Mucosa of gallbladder (tissue), 1 donor: Measurements from ENCODE around the gene IRGC. TPM values are rescaled to one million over a fixed set of nuclear protein-coding genes. Genes with fewer than 3 reads are reported as not detected.
"Not testable (repeated sequence)": the region's sequence is repeated elsewhere in the genome, so short reads cannot be mapped to it uniquely, and the experiment has no call there.

ENCODE experiments used
- DNase-seq: peaks from one replicate; pipeline ENCODE4 v3.0.0-alpha.2; 2020; ENCODE audit warnings: low spot score
- total RNA-seq: library from RNA; stranded (reverse); gene quantifications from one replicate; pipeline ENCODE4 v1.2.1, GENCODE V29; 2021
- donor health status: DM: no; HTN: no; CAD: no.

Gene IRGC
- total RNA-seq: not detected

GRCh38 chr19:43715776-43716175 lies at the start of gene IRGC:
Gene IRGC, plus strand, starts transcription at chr19:43716076. Its CDS starts 2,483 bp downstream, at chr19:43718559.
- DNase-seq: no peak

DNA sequence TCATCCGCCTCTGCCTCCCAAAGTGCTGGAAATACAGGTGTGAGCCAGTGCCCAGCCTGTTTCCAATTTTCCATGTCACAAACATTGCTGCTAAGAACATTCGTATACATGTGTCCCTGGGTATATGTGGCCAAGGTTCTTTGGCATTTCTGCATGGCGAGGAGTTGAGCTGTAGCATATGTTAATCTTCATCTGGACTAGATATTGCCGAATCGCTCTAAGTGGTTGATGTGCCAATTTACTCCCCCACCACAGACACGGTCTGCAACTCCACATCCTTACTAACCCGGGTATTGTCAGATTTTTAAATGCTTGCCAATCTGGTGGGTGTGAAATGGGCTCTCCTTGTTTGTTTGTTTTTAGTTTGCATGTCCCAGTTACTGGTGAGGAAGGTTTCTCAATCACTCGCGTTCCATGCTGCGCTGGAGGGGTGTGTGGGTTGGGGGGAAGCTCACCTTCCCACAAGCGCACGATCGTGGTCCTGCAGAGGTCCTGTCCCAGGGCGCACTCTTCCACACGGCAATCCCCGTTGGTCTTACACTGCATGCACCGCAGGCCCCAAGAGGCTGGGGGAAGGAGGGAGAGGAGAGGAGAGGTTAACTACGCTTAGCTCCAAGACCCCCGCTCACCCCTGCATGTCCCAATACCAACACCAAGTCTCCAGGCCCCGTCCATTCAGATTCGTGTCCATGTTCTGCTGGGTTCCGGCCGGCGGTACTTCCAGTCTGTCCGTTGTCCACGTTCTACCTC lies 48.6 kb upstream of the IRGC start:
- DNase-seq: no peak

DNA sequence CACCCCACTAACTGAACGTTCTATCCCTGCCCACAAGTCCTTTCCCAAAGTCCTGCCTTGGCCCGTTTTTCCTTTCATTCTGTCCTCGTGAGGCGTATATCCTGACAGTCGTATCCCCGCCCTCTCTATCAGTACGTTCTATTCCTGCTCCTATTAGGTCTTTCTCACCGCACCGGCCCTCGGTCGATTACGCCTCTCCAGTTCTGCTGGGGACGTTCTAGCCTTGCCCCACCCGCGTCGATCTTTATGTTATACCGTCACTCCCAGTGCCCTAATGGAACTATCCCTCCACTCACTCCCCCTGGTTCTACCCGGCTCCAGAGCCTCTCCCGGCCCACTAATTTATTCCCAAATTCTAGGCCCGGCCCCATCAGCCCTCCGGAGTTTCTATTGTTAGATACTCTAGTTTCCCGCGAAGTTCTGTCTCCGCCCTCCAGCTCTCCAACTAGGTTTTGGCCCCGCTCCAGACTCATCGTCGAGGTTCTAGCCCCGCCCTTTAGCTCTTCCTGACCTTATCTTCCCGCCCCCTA lies 47.9 kb upstream of the IRGC start:
- no peak for DNase-seq

DNA sequence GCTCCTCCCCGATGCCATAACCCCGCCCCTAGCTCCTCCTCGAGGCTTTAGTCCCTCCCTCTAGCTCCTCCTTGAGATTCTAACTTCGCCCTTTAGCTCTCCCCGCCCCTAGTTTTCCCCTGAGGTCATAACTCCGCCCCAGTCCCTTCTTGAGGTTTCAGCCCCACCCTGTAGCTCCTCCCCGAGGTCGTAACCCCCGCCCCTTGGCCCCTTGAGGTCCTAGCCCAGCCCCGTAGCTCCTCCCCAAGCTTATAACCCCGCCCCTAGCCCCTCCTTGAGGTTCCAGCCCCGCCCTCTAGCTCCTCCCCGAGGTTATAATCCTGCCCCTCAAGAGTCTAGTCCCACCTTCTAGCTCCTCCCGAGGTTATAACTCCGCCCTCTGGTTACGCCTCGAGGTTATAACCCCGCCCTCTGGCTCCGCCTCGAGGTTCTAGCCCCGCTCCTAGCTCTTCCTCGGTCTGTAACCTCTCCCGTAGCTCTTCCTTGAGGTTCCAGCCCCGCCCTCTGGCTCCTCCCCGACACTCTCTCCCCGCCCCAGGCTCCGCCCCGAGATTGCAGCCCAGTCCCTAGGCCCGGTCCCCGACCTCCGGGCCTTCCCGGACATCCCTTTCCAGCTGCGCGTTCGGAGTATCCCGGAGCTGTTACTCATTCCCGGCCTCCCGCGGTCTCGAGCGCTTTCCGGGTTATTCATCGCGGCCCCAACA lies 47.3 kb upstream of the IRGC start:
- DNase-seq: peak; percentile 99

DNA sequence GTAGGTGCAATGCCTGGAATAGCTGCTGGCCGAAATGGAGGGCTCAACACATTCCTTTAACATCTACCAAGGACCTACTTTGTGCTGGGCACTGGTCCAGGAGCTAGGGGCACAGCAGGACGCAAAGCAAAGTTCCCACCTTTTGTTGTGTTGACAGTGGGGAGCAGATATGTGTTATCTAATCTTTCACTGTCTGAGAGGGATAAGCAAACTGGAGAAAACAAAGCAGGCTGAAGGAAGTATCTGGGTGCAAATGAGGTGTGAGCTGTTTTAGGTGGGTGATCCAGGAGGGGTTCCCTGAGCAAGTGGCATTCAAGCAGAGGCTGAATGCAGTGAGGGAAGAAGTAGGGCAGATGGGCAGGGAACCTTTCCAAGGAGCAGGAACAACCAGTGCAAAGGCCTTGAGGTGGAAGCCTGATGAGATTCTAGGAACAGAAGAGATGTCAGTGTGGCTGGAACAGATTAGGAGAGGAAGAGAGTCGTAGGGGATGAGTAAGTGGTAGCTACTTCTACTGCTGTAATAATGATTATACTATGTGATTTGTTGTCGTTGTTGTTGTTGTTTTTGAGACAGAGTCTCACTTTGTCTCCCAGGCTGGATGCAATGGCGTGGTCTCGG lies 43.7 kb upstream of the IRGC start:
- DNase-seq: no peak

DNA sequence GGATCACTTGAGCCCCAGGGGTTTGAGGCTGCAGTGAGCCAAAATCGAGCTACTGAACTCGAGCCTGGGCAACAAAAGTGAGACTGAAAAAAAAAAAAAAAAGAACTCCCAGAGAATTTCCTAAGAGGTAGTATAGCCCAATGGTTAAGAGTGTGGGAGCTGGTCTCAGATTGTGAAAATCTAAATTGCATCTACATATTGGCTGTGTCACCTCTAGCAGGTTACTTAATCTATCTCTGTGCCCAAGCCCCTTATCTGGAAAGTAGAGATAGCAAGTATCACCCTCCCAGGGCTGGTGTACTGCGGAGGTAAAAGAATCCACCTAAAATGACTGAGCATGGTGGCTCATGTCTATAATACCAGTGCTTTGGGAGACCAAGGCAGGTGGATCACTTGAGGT lies 42.2 kb upstream of the IRGC start:
- no peak for DNase-seq

DNA sequence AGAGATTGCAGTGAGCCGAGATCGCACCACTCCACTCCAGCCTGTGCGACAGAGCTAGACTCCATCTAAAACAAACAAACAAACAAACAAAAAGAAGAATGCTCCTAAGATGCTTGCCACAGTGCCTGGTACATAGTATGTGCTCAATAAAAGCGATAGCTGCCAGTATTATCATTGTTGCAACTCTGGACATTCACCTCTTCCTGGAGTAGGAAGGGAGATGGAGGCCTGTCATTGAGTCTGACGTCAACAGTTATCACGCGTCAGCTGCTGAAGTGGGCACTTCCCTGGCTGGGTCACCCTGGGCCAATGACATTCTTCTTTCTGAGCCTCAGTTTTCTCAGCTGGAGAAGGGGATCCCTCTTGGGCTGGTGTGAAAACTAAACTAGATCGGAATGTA lies 41.7 kb upstream of the IRGC start:
- no peak for DNase-seq

GRCh38 chr19:43674596-43674995 lies 41.3 kb upstream of the IRGC start:
- no peak for DNase-seq

DNA sequence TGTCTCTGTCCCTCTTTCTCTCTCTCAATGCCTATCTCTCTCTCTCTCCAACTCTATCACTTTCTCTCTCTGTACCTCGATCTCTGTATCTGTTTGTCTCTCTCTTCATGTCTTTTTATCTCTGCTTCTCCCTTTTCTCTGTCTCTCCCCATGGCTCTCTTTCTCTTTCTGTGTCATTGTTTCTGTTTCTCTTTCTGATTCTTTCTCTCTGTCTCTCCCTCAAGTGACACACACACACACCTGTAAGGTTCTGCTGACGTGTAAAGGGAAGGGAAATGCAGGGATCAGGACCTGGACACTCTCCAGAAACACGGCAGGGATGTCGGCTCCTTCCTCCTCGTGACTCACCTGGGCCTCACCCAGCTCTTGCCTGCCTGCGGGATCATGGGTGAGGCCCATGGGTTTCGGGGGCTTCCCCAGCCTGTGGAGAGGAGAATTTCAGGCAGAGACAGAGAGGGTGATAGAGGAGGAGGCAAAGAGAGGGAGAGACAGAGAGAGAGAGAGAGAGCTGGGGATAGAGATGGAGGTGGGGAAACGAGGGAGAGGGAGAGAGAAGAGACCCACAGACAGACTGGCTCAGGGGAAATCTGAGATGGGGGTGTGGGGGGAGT lies 40.5 kb upstream of the IRGC start:
- peak; percentile 89 for DNase-seq

DNA sequence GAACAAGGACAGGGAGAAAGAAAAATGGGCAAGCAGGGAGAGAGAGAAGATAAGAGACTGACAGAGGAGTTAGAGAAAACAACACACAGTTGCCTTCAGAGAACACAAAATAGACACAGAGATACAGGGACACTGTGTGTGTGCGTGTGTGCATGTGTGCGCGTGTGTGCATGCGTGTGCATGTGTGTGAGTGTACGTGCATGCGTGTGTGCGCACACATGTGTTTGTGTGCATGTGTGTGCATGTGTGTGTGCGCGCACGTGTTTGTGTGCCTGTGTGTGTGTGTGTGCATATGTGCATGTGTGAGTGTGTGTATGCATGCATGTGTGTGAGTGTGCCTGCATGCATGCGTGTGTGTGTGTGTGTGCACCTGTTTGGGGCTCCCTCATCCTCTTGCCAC lies 40.0 kb upstream of the IRGC start:
- DNase-seq: no peak

- DNase-seq: no peak
Observed at GRCh38 chr19:43678512-43679261, 37.2 kb upstream of the IRGC start.

GRCh38 chr19:43681821-43682220 lies 34.1 kb upstream of the IRGC start:
- no peak for DNase-seq

- not testable (repeated sequence) for DNase-seq
Observed at GRCh38 chr19:43682269-43682668, 33.6 kb upstream of the IRGC start.

DNA sequence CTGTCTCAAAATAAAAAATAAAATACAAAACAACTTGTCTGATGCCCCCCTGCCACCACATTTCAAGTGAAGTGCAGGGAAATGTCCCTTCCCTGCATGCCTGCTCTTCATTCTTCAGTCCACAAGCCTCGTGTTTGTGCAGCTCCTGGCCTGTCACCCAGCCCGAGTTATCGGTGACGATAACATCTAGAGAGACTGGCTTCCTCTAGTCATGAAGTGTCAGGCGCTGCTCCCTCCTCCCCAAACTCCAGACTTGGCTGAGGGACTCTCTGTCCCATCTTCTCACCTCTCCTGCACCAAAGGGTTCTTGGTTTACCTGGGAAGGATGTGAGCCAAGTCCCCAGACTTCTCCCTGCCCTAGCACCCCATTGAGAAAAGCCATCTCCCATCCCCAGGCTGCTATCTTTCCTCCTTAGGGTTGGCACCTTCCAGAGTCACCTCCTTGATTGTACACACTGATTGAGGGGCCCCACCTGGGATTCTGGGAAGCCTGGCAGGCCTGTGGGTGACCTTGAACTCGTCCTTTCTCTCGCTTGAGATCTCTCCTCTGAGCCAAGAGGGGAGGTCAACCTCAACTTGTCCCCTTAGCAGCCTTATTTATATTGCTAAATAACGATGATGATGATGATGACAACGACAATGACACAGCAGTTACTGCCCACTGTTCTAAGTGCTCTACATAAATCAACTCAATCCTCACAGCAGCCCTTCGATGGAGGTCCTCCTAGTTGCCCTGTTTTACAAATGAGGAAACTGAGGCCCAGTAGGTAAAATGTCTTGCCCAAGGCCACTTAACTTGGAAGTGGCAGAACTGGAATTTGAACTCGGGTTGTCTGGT lies 32.8 kb upstream of the IRGC start:
- DNase-seq: no peak

DNA sequence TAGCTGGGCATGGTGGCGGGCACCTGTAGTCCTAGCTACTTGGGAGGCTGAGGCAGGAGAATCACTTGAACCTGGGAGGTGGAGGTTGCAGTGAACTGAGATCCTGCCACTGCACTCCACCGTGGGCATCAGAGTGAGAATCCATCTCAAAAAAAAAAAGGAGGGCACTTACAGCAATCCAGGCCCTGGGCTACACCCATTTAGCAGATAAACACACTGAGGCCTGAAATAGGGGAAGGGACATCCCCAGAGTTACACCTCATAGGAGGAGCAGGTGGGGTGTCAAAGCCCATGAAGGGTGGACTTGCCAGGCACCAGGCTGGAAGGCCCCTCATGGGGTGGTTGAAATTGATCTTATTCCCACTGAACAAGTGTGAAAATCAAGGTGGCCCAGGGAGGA lies 32.0 kb upstream of the IRGC start:
- no peak for DNase-seq

- no peak for DNase-seq
Observed at GRCh38 chr19:43684326-43684725, 31.6 kb upstream of the IRGC start.

GRCh38 chr19:43687660-43687997 lies 28.2 kb upstream of the IRGC start:
- no peak for DNase-seq

DNA sequence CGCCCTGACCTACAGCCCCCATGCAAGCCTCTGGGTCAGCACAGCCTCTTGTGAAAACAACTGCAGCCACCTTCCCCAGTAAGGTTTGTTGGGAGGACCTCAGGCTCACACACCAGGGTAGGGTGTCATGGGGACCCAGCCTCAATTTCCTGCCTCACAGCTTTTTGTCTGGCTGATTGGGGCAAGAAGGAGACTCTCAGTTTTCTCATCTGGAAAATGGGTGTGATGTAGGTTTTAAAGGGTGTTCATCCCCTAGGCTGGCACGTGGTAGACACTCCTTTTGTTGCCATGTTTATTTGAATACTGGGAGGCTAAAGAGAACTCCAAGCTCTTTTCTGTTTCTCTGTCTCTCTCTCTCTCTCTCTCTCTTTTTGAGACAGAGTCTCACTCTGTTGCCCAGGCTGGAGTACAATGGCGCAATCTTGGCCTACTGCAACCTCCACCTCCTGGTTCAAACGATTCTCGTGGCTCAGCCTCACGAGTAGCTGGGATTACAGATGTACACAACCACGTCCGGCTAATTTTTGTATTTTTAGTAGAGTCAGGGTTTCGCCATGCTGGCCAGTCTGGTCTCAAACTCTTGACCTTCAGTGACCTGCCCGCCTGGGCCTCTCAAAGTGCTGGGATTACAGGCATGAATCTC lies 27.7 kb upstream of the IRGC start:
- no peak for DNase-seq

- no peak for DNase-seq
Observed at GRCh38 chr19:43690444-43690843, 25.4 kb upstream of the IRGC start.

DNA sequence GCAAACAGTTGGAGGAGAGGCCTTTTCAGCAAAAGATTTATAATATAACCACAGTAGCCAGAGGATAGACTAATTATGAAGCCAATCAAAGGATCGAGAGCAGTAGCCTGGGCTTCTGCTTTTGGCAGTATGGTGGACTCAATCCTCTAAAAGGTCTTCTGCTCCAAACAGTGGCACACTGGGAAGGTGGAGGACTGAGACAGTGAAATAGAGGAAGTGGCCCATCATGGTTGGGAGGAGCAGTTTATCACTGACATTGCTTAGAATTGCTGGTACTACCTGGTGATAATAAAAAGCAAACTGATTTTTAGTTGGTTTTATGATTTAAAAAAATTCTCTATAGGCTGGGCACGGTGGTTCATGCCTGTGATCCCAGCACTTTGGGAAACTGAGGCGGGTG lies 25.0 kb upstream of the IRGC start:
- DNase-seq: no peak
